HEK293 (cell line): Measurements from ENCODE around the gene DENND1A.

Experiments used
- CTCF ChIP-seq: fragments of 450-650 bp; formaldehyde crosslinking; IDR thresholded peaks from 2 replicates; pipeline ENCODE4 v1.5.1; 2016; ENCODE audit warnings: missing biosample characterization, missing genetic modification characterization
- REST ChIP-seq: fragments of 450-650 bp; formaldehyde crosslinking; IDR thresholded peaks from 2 replicates; pipeline ENCODE4 v1.5.1; 2016; ENCODE audit warnings: missing biosample characterization, missing genetic modification characterization
- TSHZ1 ChIP-seq: fragments of 450-650 bp; formaldehyde crosslinking; IDR thresholded peaks from 2 replicates; pipeline ENCODE4 v1.5.1; 2016; ENCODE audit warnings: missing biosample characterization, missing genetic modification characterization, borderline replicate concordance
- ZNF24 ChIP-seq: fragments of 450-650 bp; formaldehyde crosslinking; IDR thresholded peaks from 2 replicates; pipeline ENCODE4 v1.5.1; 2016; ENCODE audit warnings: missing biosample characterization, missing genetic modification characterization
- ZNF350 ChIP-seq: fragments of 450-650 bp; formaldehyde crosslinking; IDR thresholded peaks from 2 replicates; pipeline ENCODE4 v1.5.0; 2017; ENCODE audit warnings: missing biosample characterization, mild to moderate bottlenecking, missing genetic modification characterization
- ZNF660 ChIP-seq: fragments of 450-650 bp; IDR thresholded peaks from 2 replicates; pipeline ENCODE4 v1.5.1; 2018; ENCODE audit warnings: missing biosample characterization, mild to moderate bottlenecking, missing genetic modification characterization
- ZNF768 ChIP-seq: fragments of 450-650 bp; formaldehyde crosslinking; IDR thresholded peaks from 2 replicates; pipeline ENCODE4 v1.5.1; 2018; ENCODE audit warnings: missing biosample characterization, mild to moderate bottlenecking, missing genetic modification characterization

GRCh38 chr9:123658792-123659191 lies 271.1 kb downstream of the DENND1A start:
- no peak for TF ChIP-seq CTCF (tag by site-specific recombination)
- TF ChIP-seq REST = no peak
- TF ChIP-seq TSHZ1 (tag by site-specific recombination) = no peak
- no peak for TF ChIP-seq ZNF660 (tag by site-specific recombination)
- no peak for TF ChIP-seq ZNF24
- no peak for TF ChIP-seq ZNF350 (tag by site-specific recombination)
- no peak for TF ChIP-seq ZNF768 (tag by site-specific recombination)
